ENCODE data around the gene TMEM269.
"Not testable (repeated sequence)": the region's sequence is repeated elsewhere in the genome, so short reads cannot be mapped to it uniquely, and the experiment has no call there.

TMEM269 gene

GRCh38 chr1:42777852-42778251 lies 6.9 kb upstream of the TMEM269 start:
- no peak for TF ChIP-seq ZNF274 (IDR thresholded peaks at IDR 0.05; ENCODE audit: low read depth, low read length)
- H3K4me3 ChIP-seq (ENCODE audit: low read length) = no peak overlapping the region

GRCh38 chr1:42779725-42780124 lies 5.1 kb upstream of the TMEM269 start:
- no peak overlapping the region for H3K4me3 ChIP-seq (ENCODE audit: low read length)
- no peak for TF ChIP-seq ZNF274 (IDR thresholded peaks at IDR 0.05; ENCODE audit: low read depth, low read length)

GRCh38 chr1:42780176-42780575 lies 4.6 kb upstream of the TMEM269 start:
- H3K4me3 ChIP-seq (ENCODE audit: low read length) = no peak overlapping the region
- no peak for TF ChIP-seq ZNF274 (IDR thresholded peaks at IDR 0.05; ENCODE audit: low read depth, low read length)

- no peak for TF ChIP-seq ZNF274 (IDR thresholded peaks at IDR 0.05; ENCODE audit: low read depth, low read length)
These were observed 1.7 kb upstream of the TMEM269 start for GRCh38 chr1:42783092-42783491.

GRCh38 chr1:42784547-42784945 lies 245 bp upstream of the TMEM269 start:
- TF ChIP-seq ZNF274 (IDR thresholded peaks at IDR 0.05; ENCODE audit: low read depth, low read length) = no peak
- H3K4me3 ChIP-seq (ENCODE audit: low read length) = no peak overlapping the region

More at GRCh38 chr1:42783092-42783491, 1.7 kb upstream of the TMEM269 start:
- H3K4me3 ChIP-seq (ENCODE audit: low read length) = no peak overlapping the region

- H3K4me3 ChIP-seq (ENCODE audit: low read length) = no peak overlapping the region
- TF ChIP-seq ZNF274 (IDR thresholded peaks at IDR 0.05; ENCODE audit: low read depth, low read length) = no peak
These were observed 1.3 kb downstream of the TMEM269 start for GRCh38 chr1:42786097-42786496.

GRCh38 chr1:42788021-42788420 lies 3.2 kb downstream of the TMEM269 start:
- H3K4me3 ChIP-seq (ENCODE audit: low read length) = no peak overlapping the region
- no peak for TF ChIP-seq ZNF274 (IDR thresholded peaks at IDR 0.05; ENCODE audit: low read depth, low read length)

- TF ChIP-seq ZNF274 (IDR thresholded peaks at IDR 0.05; ENCODE audit: low read depth, low read length) = no peak
- no peak overlapping the region for H3K4me3 ChIP-seq (ENCODE audit: low read length)
These were observed 9.0 kb downstream of the TMEM269 start for GRCh38 chr1:42793824-42794223.

- TF ChIP-seq ZNF274 (IDR thresholded peaks at IDR 0.05; ENCODE audit: low read depth, low read length) = no peak
- no peak overlapping the region for H3K4me3 ChIP-seq (ENCODE audit: low read length)
These were observed 12.6 kb downstream of the TMEM269 start for GRCh38 chr1:42797414-42797813.

- TF ChIP-seq ZNF274 (IDR thresholded peaks at IDR 0.05; ENCODE audit: low read depth, low read length) = no peak
These were observed 13.2 kb downstream of the TMEM269 start for GRCh38 chr1:42797979-42798378.

GRCh38 chr1:42801832-42802473 lies 17.2 kb downstream of the TMEM269 start:
- TF ChIP-seq ZNF274 (IDR thresholded peaks at IDR 0.05; ENCODE audit: low read depth, low read length) = no peak
- no peak overlapping the region for H3K4me3 ChIP-seq (ENCODE audit: low read length)

More at GRCh38 chr1:42797979-42798378, 13.2 kb downstream of the TMEM269 start:
- H3K4me3 ChIP-seq (ENCODE audit: low read length) = no peak overlapping the region

- TF ChIP-seq ZNF274 (IDR thresholded peaks at IDR 0.05; ENCODE audit: low read depth, low read length) = no peak
- H3K4me3 ChIP-seq (ENCODE audit: low read length) = no peak overlapping the region
These were observed 21.4 kb downstream of the TMEM269 start for GRCh38 chr1:42806171-42806570.

GRCh38 chr1:42806593-42806992 lies 21.8 kb downstream of the TMEM269 start:
- TF ChIP-seq ZNF274 (IDR thresholded peaks at IDR 0.05; ENCODE audit: low read depth, low read length) = no peak

GRCh38 chr1:42807056-42807668 lies 22.4 kb downstream of the TMEM269 start:
- TF ChIP-seq ZNF274 (IDR thresholded peaks at IDR 0.05; ENCODE audit: low read depth, low read length) = no peak
- no peak overlapping the region for H3K4me3 ChIP-seq (ENCODE audit: low read length)

More at GRCh38 chr1:42806593-42806992, 21.8 kb downstream of the TMEM269 start:
- no peak overlapping the region for H3K4me3 ChIP-seq (ENCODE audit: low read length)

GRCh38 chr1:42814815-42815214 lies 30.0 kb downstream of the TMEM269 start:
- H3K4me3 ChIP-seq (ENCODE audit: low read length) = not testable (repeated sequence)

Measured in GM08714 (cell line).